Left renal pelvis (tissue), 4 donors: ENCODE results near the gene PXDN. TPM values are rescaled to one million over a fixed set of nuclear protein-coding genes. Genes with fewer than 3 reads are reported as not detected.
A peak's percentile ranks its signal among the peaks of the same experiment; 100 is the strongest.

Experiments
- DNase-seq, 4 donors: peaks; one replicate each; pipeline ENCODE4 v3.0.0-alpha.2; 2013; ENCODE audit warnings: low read depth in 4 of 4, low spot score in 3 of 4
- polyA plus RNA-seq, 4 donors: library from polyadenylated mRNA; unstranded; fragments of 120-200 nt; gene quantifications; one replicate each; pipeline ENCODE4 v1.2.1, GENCODE V29; 2013; ENCODE audit not compliant: insufficient read length in 4 of 4

The PXDN gene
- polyA plus RNA-seq, 4 donors = 154 to 245 (median 177) TPM

GRCh38 chr2:1606046-1606400 lies 138.3 kb downstream of the PXDN start:
- DNase-seq = no peak

- no peak for DNase-seq
These were observed 138.9 kb downstream of the PXDN start for GRCh38 chr2:1605102-1606045.

DNA sequence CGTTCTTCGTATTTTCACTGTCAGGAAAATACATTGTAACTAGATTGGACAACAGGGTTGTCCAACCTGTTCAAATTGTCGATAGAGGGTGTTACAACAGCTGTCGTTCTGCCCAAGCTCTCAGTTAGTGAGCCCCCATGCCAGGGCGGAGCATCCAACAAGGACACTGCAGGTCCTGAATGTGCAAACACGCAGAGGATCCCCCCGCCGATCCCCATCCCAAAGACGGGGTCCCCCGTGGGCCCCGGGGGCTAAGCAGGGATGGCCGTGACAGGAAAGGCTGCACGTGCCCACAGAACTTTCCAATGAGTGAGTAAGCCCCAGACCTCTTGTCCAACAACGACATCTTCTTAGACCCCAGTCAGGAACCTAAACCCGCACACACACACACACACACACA lies 140.8 kb downstream of the PXDN start:
- DNase-seq = no peak

DNA sequence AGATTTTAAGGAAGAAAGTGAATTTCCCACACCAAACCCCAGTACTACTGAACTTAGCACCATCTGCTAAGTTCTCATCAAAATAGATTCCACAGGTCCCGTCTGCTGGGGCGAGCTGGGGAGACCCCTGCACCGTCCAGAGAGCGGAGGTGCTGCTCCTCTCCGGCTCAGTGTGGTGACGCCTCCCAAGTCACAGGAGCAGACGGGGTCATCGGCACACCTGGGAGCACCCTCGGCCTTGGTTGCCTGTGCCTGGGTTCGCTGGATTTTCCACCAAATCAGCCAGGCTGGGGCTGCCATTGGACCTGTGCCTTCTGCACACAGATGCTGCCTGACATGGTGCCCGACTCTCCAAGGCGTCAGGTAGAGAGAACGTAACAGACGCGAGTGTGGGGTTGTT lies 141.3 kb downstream of the PXDN start:
- no peak for DNase-seq

GRCh38 chr2:1602278-1603010 lies 141.9 kb downstream of the PXDN start:
- DNase-seq = no peak

DNA sequence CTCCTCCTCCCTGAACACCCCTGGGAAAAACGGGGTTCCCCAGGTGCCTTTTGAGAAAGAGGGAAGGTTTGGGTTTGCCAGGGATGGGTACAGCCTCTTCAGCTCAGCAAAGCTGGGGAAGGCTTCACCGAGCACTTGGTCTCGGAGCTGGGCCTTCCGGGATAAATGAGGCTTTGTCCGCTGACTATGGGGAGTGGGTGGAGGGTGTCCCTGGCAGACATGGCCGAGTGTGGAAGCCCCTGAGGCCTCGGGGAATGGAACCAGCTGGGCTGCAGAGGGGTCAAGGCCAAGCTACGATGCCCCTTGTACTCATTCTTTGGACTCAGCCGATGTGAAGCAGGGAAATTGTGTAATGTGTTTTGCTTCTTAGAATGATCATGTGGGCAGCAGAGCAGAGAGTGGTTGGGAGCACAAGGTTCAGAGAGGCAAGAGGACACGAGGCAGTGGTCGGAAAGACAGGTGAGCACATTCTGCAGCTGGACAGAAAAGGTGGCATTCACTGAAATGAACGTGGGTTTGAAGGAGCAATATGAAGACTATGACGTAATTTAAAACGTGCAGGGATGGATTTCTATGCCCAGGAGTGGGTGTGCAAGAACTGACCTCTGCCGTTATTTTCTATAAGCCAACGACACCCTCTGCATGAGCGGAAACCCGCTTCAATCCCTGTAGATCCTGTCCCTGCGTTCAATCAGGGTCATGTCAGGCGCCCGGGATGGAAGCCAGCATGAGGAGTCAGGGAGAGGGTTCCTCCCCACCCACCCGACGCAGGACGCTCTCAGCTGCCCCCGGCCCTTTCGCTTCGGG lies 142.6 kb downstream of the PXDN start:
- DNase-seq = no peak

GRCh38 chr2:1601067-1601412 lies 143.3 kb downstream of the PXDN start:
- no peak for DNase-seq

DNA sequence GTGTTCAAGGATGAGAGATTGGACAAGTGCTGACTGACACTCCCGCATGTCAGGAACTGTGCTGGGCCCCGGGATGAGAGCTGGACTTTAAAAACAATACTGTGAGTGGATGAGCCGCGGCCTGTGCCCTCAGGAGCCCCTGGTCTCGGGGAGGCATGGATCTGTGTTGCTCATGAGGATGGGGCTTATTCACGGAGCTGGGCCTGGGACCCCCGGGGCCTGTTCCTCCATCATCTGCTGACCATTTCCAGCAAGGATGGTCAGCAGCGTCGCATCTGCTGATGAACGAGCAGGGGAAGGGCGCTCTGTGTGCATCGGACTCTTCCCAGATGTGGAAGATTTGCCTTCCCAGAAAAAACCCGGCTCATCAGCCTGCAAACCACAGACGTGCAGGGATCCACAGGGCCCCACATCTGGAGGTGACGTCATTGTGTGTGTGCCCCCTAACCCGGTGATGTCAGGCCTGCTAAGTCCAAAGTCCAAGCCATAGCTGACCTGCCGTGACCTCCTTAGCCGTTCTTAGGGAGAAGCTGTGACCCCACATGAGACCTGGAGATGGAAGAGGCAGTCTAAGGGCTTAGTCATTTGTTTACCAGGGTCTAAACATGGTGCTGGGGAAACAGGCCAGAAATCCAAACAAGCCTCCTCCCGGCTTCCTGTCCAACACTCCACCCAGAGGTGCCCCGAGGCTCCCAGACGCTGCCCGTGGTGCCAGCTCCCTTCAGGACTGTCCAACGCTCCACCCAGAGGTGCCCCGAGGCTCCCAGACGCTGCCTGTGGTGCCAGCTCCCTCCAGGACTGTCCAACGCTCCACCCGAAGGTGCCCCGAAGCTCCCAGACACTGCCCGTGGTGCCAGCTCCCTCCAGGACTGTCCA lies 143.9 kb downstream of the PXDN start:
- DNase-seq = no peak

- DNase-seq = no peak
These were observed 144.8 kb downstream of the PXDN start for GRCh38 chr2:1599301-1600085.

DNA sequence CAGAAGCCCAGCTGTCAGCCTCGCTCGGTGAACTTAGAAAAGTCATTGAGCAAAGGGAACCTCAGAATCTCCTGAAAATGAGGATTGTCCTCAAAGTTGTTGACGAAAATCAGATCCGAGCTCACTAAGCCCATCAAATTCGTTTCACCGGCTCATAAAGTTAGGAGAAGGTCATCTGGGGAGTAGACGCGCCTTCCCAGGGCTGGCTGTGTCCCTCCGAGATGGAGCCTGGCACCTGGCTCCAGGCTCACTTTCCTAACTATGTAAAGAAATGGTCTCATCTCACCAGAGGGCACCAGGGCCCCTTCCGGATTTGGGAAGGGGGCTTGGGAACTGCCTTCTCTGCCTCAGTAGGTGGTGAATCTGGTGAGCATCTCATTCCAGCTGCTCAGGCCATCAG lies 145.5 kb downstream of the PXDN start:
- no peak for DNase-seq

DNA sequence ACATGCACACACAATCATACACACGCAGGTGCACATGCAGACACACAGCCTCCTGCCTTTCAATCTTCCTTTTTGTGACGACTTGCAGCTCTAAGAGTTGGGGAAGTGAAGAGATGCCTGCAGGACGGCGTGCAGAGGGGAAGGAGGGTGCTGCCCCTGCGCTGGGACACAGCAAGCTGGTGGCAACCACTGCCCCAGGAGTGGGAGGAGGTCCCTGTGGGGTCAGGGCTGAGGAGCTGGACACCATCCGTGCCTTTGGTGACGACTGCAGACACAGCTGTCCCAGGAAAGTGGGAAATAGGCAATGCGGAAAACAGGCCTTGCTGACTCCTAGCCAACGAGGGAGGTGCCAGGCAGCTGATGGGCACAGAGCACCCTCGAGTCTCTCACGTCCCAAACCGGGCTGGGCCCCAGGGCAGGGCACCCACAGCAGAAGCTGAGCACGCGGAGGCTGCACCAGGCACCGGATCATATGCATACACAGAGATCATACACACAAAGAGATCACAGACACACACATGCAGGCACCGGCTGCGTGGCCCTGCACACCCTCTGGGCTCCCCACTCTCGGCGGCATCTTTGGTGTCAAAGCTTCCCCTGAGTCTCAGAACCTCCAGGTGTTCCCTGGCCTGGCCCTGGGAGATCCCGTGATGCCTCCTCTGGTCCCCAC lies 146.1 kb downstream of the PXDN start:
- no peak for DNase-seq

- no peak for DNase-seq
These were observed 149.0 kb downstream of the PXDN start for GRCh38 chr2:1595274-1595673.

DNA sequence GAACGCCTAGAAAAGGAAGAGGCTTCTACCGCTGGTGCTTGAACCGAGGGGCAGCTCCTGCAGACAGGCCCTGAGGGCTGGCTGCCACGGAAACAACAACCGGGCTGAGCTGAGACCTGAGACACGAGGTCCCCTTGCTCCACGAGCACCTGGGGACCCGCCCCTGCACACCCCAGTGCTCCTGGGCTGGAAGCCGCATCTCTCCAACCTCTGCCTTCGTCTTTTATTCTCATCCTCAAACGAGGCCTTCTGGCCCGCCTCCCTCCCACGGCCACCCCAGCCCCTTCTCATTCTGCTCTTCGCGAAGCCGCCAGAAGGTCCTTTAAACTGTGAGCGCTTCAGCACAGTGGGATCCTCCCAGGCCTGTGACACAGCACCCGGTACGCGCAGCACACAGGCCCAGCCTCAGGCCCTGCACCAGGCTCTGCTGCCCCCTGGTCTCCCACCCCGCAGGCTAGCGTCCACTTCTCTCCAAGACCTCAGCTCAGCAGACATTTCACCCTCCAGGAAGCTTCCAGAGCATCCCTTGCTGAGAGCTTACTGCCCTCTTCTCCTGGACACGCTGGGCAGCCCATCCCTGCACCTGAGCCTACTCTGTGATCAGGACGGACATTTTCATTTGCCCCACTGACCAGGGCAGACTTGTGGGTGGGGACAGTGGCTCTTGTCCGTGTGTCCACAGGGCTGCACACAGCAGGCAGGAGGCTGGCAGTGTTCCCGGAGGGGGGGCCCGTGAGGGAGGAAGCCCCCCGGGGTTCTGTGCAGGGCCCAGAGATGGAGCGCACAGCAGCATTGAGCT lies 149.7 kb downstream of the PXDN start:
- no peak for DNase-seq

GRCh38 chr2:1594123-1594372 lies 150.3 kb downstream of the PXDN start:
- no peak for DNase-seq

DNA sequence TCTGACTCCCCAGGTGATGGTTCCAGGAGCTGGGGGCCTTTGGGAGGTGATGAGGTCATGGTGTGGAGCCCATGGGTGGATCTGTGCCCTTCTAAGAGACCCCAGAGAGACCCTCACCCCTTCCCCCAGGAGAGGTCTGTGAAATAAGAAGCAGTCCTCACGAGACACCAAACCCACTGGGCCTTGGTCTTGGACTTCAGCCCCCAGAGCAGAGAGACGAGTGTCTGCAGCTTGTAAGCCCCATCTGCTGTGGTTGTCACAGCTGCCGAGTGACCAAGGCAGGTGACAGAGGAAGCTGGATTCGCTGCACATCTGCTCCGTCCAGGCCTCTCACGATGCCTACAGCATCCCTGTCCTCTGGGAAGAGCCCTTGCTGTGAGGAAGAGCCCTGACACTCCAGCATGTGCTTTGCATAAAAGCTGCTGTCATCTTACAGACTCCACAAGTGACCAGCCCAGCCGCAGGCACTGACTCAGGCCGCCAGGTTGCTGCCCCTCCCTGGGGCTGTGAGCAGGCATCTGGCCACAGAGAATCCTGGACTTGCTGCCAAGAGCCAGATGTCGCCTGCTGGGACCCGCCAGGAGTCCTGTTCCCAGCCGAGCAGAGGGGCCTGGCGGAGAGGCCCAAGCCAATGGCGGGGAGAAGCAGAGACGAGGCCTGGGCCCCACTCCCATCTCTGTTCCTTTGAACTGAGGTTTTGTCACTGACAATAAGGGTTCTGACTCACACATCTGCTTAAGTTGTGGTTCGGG lies 150.8 kb downstream of the PXDN start:
- DNase-seq = no peak

GRCh38 chr2:1591978-1592907 lies 152.1 kb downstream of the PXDN start:
- DNase-seq = peak; percentile 62 to 70 (median 64)

DNA sequence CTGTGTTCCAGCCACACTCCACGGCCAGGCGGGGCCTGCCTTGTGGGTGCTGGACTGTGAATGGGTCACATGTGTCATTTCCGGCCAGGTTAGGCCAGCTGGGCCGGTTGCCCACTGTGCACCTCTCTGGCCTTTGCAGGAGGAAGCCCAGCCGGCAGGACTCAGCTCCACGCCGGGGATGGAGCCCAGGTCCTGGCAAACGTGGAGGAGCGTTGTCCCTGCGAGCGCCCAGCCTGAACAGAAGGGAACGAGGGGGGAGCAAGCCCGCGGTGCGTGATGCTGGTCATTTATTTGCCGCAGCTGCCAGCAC lies 152.9 kb downstream of the PXDN start:
- no peak for DNase-seq
